Adrenal gland (tissue), 5 donors: ENCODE results near the gene SMURF1.

ENCODE experiments used
- CTCF ChIP-seq, 6 experiments: fragments of 450-650 bp in 4 of 6; fragments of 200-600 bp in 2 of 6; sonication (generic) in 1 of 6; IDR thresholded peaks; 1 replicate in 5 of 6; 2 replicates in 1 of 6; pipeline versions ENCODE4 v1.5.1 to v1.8.0; 2016 to 2021; ENCODE audit warnings: antibody characterized with exemption in 6 of 6, mild to moderate bottlenecking in 2 of 6, moderate library complexity in 1 of 6
- POLR2A ChIP-seq, 2 donors: fragments of 450-650 bp; IDR thresholded peaks; one replicate each; pipeline ENCODE4 v1.6.1; 2017; ENCODE audit warnings: antibody characterized with exemption in 2 of 2, mild to moderate bottlenecking in 2 of 2, moderate library complexity in 1 of 2
- donor health status: DM: no; HTN: no; CAD: no.

GRCh38 chr7:99011341-99011705 is 132.6 kb downstream of the SMURF1 start:
- no peak for TF ChIP-seq CTCF (IDR thresholded peaks at IDR 0.05)
- TF ChIP-seq POLR2A (IDR thresholded peaks at IDR 0.05): no peak
